K562 (cell line): Measurements from ENCODE around the gene SMIM13.

Experiments used
- CEBPB ChIP-seq: fragments of 450-650 bp; IDR thresholded peaks from 2 replicates; pipeline ENCODE4 v1.6.1; 2016; ENCODE audit warnings: missing genetic modification characterization, missing compliant biosample characterization
- JUN ChIP-seq, 2 experiments: sonication (generic) in 1 of 2; formaldehyde crosslinking in 1 of 2; IDR thresholded peaks; 2 replicates each; pipeline versions ENCODE4 v1.6.1 to v1.8.0; 2012 to 2022; ENCODE audit warnings: borderline replicate concordance in 2 of 2, mild to moderate bottlenecking in 2 of 2, improper control_type of control experiment in 1 of 2, low read depth in 1 of 2, low read length in 1 of 2, missing genetic modification reagents in 1 of 2
- MAFF ChIP-seq: IDR thresholded peaks from 2 replicates; pipeline ENCODE4 v1.6.1; 2012; ENCODE audit warnings: low read length, improper control_type of control experiment
- ZBTB49 ChIP-seq: sonication (generic); formaldehyde crosslinking; IDR thresholded peaks from 2 replicates; pipeline ENCODE4 v1.8.0; 2022; ENCODE audit warnings: missing genetic modification reagents, mild to moderate bottlenecking, borderline replicate concordance
- ZNF512 ChIP-seq: IDR thresholded peaks from 2 replicates; pipeline ENCODE4 v1.6.1; 2016; ENCODE audit warnings: missing genetic modification characterization, missing compliant biosample characterization
- TF ChIP-seq, protein P1 (sequence below), 3 experiments: IDR thresholded peaks in 2 of 3; conservative IDR thresholded peaks in 1 of 3; 2 replicates each; pipeline ENCODE4 v1.5.1; 2011 to 2012; ENCODE audit warnings: low read length in 3 of 3, mild to moderate bottlenecking in 3 of 3, control low read depth in 2 of 3, improper control_type of control experiment in 1 of 3, inconsistent platforms in 1 of 3, low read depth in 1 of 3, mixed read lengths in 1 of 3, moderate library complexity in 1 of 3; ENCODE audit not compliant: insufficient read depth in 2 of 3
- TF ChIP-seq, protein P2 (sequence below), 2 experiments: fragments of 450-650 bp; formaldehyde crosslinking in 1 of 2; IDR thresholded peaks; 2 replicates each; pipeline versions ENCODE4 v1.4.0 to v1.6.1; 2014 to 2020; ENCODE audit warnings: mild to moderate bottlenecking in 2 of 2, borderline replicate concordance in 1 of 2, low read depth in 1 of 2

DNA sequence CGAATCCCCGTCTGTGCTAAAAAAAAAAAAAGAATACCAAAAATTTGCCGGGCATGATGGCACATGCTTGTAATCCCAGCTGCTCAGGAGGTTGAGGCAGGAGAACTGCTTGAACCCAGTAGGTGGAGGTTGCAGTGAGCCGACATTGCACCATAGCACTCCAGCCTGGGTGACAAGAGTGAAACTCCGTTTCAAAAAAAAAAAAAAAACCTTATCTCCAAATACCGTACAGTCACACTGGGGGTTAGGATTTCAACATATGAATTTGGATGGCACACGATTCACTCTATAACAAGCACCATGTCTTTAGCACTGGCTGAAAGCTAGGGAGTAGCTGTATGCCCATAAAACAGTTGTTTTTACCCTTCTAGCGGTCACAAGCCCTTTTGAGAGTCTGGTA is 3.8 kb downstream of the SMIM13 start:
- TF ChIP-seq MAFF = no peak
- TF ChIP-seq, protein P1, sequence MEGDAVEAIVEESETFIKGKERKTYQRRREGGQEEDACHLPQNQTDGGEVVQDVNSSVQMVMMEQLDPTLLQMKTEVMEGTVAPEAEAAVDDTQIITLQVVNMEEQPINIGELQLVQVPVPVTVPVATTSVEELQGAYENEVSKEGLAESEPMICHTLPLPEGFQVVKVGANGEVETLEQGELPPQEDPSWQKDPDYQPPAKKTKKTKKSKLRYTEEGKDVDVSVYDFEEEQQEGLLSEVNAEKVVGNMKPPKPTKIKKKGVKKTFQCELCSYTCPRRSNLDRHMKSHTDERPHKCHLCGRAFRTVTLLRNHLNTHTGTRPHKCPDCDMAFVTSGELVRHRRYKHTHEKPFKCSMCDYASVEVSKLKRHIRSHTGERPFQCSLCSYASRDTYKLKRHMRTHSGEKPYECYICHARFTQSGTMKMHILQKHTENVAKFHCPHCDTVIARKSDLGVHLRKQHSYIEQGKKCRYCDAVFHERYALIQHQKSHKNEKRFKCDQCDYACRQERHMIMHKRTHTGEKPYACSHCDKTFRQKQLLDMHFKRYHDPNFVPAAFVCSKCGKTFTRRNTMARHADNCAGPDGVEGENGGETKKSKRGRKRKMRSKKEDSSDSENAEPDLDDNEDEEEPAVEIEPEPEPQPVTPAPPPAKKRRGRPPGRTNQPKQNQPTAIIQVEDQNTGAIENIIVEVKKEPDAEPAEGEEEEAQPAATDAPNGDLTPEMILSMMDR (IDR thresholded peaks at IDR 0.05 in 2 of 3, conservative IDR thresholded peaks at IDR 0.05 in 1 of 3; ENCODE audit: insufficient read depth in 2 of 3, low read depth in 1 of 3, low read length in 3 of 3) = no peak
- no peak for TF ChIP-seq JUN (IDR thresholded peaks at IDR 0.05; ENCODE audit: borderline replicate concordance, low read depth, low read length)
- no peak for TF ChIP-seq JUN (CRISPR knock-in tag; IDR thresholded peaks at IDR 0.05; ENCODE audit: borderline replicate concordance)
- TF ChIP-seq, protein P2, sequence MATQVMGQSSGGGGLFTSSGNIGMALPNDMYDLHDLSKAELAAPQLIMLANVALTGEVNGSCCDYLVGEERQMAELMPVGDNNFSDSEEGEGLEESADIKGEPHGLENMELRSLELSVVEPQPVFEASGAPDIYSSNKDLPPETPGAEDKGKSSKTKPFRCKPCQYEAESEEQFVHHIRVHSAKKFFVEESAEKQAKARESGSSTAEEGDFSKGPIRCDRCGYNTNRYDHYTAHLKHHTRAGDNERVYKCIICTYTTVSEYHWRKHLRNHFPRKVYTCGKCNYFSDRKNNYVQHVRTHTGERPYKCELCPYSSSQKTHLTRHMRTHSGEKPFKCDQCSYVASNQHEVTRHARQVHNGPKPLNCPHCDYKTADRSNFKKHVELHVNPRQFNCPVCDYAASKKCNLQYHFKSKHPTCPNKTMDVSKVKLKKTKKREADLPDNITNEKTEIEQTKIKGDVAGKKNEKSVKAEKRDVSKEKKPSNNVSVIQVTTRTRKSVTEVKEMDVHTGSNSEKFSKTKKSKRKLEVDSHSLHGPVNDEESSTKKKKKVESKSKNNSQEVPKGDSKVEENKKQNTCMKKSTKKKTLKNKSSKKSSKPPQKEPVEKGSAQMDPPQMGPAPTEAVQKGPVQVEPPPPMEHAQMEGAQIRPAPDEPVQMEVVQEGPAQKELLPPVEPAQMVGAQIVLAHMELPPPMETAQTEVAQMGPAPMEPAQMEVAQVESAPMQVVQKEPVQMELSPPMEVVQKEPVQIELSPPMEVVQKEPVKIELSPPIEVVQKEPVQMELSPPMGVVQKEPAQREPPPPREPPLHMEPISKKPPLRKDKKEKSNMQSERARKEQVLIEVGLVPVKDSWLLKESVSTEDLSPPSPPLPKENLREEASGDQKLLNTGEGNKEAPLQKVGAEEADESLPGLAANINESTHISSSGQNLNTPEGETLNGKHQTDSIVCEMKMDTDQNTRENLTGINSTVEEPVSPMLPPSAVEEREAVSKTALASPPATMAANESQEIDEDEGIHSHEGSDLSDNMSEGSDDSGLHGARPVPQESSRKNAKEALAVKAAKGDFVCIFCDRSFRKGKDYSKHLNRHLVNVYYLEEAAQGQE (IDR thresholded peaks at IDR 0.05; ENCODE audit: borderline replicate concordance) = no peak
- TF ChIP-seq, protein P2 (CRISPR knock-in tag; IDR thresholded peaks at IDR 0.05; ENCODE audit: low read depth) = no peak
- peak; percentile 95 for TF ChIP-seq CEBPB (tag)
- TF ChIP-seq ZNF512 = no peak
- no peak for TF ChIP-seq ZBTB49 (CRISPR knock-in tag)
